GM12878 (cell line): Measurements from ENCODE around the gene MRPL34. TPM values are rescaled to one million over a fixed set of nuclear protein-coding genes. Genes with fewer than 3 reads are reported as not detected.

Experiments
- CBFB ChIP-seq: IDR thresholded peaks from 2 replicates; pipeline ENCODE4 v1.6.1; 2016; ENCODE audit warnings: antibody characterized with exemption, low read depth
- CHD2 ChIP-seq: IDR thresholded peaks from 2 replicates; pipeline ENCODE4 v1.6.1; 2011; ENCODE audit warnings: low read depth, low read length, improper control_type of control experiment, borderline replicate concordance
- EGR1 ChIP-seq, 2 experiments: IDR thresholded peaks; 1 replicate in 1 of 2; 2 replicates in 1 of 2; pipeline ENCODE4 v1.6.1; 2011 to 2012; ENCODE audit warnings: low read depth in 2 of 2, low read length in 2 of 2, borderline replicate concordance in 1 of 2, mild to moderate bottlenecking in 1 of 2, moderate library complexity in 1 of 2
- IKZF1 ChIP-seq: fragments of 450-650 bp; conservative IDR thresholded peaks from 2 replicates; pipeline ENCODE4 v1.6.1; 2017; ENCODE audit warnings: antibody characterized with exemption, mild to moderate bottlenecking
- KDM1A ChIP-seq: fragments of 200-600 bp; sonication (generic); IDR thresholded peaks from 2 replicates; pipeline ENCODE4 v1.6.1; 2016; ENCODE audit warnings: borderline replicate concordance
- polyA plus RNA-seq, 11 experiments: library from polyadenylated mRNA; depleted of rRNA in 4 of 11; unstranded in 6 of 11; stranded (reverse) in 5 of 11; fragments of >200 nt; fragmentation: Nextera tagmentation in 4 of 11; fragmentation: Illumina TruSeq in 1 of 11; extraction: Ambion mirVana in 4 of 11; extraction: Trizol in 1 of 11; gene quantifications; 1 replicate in 1 of 11; 2 replicates in 10 of 11; pipeline versions ENCODE4 v1.2.1 to v1.2.3, GENCODE V29; 2011 to 2016; ENCODE audit warnings: inconsistent platforms in 2 of 11, missing spikeins in 2 of 11, low read depth in 1 of 11
- total RNA-seq, 4 experiments: library from RNA; depleted of rRNA in 3 of 4; stranded (reverse); fragments of >200 nt in 3 of 4; fragmentation: Illumina TruSeq in 1 of 4; extraction: Trizol in 1 of 4; gene quantifications; 2 replicates each; pipeline versions ENCODE4 v1.2.1 to v1.2.3, GENCODE V29; 2013 to 2021
- TF ChIP-seq, protein P1 (sequence below): fragments of 450-650 bp; formaldehyde crosslinking; IDR thresholded peaks from 2 replicates; pipeline ENCODE4 v1.4.0; 2020; ENCODE audit warnings: mild to moderate bottlenecking, moderate library complexity
- TF ChIP-seq, protein P2 (sequence below): fragments of 450-650 bp; formaldehyde crosslinking; IDR thresholded peaks from 2 replicates; pipeline ENCODE4 v1.5.0; 2022; ENCODE audit warnings: mild to moderate bottlenecking, missing genetic modification characterization
- TF ChIP-seq, protein P3 (sequence below): IDR thresholded peaks from 2 replicates; pipeline ENCODE4 v1.6.1; 2012; ENCODE audit warnings: low read depth, low read length, improper control_type of control experiment
- TF ChIP-seq, protein P4 (sequence below): fragments of 450-650 bp; IDR thresholded peaks from 2 replicates; pipeline ENCODE4 v1.6.1; 2017; ENCODE audit warnings: mild to moderate bottlenecking, moderate library complexity
- TF ChIP-seq, protein P5 (sequence below): fragments of 450-650 bp; IDR thresholded peaks from 2 replicates; pipeline ENCODE4 v1.6.1; 2018; ENCODE audit warnings: mild to moderate bottlenecking, low read depth, moderate library complexity; ENCODE audit not compliant: partially characterized antibody
- TF ChIP-seq, protein P6 (sequence below): fragments of 450-650 bp; IDR thresholded peaks from 2 replicates; pipeline ENCODE4 v1.6.1; 2017; ENCODE audit warnings: low read depth, mild to moderate bottlenecking, moderate library complexity

Gene MRPL34
- total and polyA plus RNA-seq, 10 of the 15 experiments (the other 5 are each of a cell fraction or from before 2014, with no cell fraction given), result 8.6 to 198 (median 78.6) TPM

DNA sequence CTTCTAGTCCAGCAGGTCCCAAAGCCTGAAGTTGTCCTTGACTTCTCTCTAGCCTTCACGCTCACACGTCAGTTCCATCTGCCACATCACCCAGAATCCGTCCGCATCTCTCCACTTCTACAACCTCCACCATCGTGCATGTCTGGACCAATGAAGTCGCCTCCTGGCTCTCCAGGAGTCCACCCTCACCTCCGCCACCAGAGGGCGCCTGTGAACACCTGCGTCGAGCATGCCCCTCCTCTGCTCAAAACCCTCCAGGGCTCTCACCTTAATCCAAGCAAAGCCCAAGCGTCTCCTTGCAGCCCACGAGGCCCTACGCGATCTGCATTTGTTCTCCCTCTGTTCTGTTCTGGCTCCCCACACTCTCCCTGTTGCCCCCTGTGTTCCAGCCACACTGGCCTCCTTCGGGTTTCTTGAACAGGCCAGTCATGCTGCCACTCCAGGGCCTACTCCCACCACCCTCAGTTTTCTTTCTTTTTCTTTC, 44.8 kb upstream of the MRPL34 start (continued):
- TF ChIP-seq, protein P1, sequence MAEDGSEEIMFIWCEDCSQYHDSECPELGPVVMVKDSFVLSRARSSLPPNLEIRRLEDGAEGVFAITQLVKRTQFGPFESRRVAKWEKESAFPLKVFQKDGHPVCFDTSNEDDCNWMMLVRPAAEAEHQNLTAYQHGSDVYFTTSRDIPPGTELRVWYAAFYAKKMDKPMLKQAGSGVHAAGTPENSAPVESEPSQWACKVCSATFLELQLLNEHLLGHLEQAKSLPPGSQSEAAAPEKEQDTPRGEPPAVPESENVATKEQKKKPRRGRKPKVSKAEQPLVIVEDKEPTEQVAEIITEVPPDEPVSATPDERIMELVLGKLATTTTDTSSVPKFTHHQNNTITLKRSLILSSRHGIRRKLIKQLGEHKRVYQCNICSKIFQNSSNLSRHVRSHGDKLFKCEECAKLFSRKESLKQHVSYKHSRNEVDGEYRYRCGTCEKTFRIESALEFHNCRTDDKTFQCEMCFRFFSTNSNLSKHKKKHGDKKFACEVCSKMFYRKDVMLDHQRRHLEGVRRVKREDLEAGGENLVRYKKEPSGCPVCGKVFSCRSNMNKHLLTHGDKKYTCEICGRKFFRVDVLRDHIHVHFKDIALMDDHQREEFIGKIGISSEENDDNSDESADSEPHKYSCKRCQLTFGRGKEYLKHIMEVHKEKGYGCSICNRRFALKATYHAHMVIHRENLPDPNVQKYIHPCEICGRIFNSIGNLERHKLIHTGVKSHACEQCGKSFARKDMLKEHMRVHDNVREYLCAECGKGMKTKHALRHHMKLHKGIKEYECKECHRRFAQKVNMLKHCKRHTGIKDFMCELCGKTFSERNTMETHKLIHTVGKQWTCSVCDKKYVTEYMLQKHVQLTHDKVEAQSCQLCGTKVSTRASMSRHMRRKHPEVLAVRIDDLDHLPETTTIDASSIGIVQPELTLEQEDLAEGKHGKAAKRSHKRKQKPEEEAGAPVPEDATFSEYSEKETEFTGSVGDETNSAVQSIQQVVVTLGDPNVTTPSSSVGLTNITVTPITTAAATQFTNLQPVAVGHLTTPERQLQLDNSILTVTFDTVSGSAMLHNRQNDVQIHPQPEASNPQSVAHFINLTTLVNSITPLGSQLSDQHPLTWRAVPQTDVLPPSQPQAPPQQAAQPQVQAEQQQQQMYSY (CRISPR knock-in tag), result no peak
- TF ChIP-seq KDM1A (no peak), EGR1 (IDR thresholded peaks at IDR 0.05; ENCODE audit: borderline replicate concordance in 1 of 2, low read depth in 2 of 2, low read length in 2 of 2) (no peak), CHD2 (no peak), CBFB (no peak), IKZF1 (no peak)
- TF ChIP-seq, protein P2, sequence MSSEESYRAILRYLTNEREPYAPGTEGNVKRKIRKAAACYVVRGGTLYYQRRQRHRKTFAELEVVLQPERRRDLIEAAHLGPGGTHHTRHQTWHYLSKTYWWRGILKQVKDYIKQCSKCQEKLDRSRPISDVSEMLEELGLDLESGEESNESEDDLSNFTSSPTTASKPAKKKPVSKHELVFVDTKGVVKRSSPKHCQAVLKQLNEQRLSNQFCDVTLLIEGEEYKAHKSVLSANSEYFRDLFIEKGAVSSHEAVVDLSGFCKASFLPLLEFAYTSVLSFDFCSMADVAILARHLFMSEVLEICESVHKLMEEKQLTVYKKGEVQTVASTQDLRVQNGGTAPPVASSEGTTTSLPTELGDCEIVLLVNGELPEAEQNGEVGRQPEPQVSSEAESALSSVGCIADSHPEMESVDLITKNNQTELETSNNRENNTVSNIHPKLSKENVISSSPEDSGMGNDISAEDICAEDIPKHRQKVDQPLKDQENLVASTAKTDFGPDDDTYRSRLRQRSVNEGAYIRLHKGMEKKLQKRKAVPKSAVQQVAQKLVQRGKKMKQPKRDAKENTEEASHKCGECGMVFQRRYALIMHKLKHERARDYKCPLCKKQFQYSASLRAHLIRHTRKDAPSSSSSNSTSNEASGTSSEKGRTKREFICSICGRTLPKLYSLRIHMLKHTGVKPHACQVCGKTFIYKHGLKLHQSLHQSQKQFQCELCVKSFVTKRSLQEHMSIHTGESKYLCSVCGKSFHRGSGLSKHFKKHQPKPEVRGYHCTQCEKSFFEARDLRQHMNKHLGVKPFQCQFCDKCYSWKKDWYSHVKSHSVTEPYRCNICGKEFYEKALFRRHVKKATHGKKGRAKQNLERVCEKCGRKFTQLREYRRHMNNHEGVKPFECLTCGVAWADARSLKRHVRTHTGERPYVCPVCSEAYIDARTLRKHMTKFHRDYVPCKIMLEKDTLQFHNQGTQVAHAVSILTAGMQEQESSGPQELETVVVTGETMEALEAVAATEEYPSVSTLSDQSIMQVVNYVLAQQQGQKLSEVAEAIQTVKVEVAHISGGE, result no peak
- TF ChIP-seq, protein P3, sequence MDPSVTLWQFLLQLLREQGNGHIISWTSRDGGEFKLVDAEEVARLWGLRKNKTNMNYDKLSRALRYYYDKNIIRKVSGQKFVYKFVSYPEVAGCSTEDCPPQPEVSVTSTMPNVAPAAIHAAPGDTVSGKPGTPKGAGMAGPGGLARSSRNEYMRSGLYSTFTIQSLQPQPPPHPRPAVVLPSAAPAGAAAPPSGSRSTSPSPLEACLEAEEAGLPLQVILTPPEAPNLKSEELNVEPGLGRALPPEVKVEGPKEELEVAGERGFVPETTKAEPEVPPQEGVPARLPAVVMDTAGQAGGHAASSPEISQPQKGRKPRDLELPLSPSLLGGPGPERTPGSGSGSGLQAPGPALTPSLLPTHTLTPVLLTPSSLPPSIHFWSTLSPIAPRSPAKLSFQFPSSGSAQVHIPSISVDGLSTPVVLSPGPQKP, result peak; percentile 32; the same call in 1 of the 2 replicates
- TF ChIP-seq, protein P4, sequence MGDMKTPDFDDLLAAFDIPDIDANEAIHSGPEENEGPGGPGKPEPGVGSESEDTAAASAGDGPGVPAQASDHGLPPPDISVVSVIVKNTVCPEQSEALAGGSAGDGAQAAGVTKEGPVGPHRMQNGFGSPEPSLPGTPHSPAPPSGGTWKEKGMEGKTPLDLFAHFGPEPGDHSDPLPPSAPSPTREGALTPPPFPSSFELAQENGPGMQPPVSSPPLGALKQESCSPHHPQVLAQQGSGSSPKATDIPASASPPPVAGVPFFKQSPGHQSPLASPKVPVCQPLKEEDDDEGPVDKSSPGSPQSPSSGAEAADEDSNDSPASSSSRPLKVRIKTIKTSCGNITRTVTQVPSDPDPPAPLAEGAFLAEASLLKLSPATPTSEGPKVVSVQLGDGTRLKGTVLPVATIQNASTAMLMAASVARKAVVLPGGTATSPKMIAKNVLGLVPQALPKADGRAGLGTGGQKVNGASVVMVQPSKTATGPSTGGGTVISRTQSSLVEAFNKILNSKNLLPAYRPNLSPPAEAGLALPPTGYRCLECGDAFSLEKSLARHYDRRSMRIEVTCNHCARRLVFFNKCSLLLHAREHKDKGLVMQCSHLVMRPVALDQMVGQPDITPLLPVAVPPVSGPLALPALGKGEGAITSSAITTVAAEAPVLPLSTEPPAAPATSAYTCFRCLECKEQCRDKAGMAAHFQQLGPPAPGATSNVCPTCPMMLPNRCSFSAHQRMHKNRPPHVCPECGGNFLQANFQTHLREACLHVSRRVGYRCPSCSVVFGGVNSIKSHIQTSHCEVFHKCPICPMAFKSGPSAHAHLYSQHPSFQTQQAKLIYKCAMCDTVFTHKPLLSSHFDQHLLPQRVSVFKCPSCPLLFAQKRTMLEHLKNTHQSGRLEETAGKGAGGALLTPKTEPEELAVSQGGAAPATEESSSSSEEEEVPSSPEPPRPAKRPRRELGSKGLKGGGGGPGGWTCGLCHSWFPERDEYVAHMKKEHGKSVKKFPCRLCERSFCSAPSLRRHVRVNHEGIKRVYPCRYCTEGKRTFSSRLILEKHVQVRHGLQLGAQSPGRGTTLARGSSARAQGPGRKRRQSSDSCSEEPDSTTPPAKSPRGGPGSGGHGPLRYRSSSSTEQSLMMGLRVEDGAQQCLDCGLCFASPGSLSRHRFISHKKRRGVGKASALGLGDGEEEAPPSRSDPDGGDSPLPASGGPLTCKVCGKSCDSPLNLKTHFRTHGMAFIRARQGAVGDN, result no peak
- TF ChIP-seq, protein P5, sequence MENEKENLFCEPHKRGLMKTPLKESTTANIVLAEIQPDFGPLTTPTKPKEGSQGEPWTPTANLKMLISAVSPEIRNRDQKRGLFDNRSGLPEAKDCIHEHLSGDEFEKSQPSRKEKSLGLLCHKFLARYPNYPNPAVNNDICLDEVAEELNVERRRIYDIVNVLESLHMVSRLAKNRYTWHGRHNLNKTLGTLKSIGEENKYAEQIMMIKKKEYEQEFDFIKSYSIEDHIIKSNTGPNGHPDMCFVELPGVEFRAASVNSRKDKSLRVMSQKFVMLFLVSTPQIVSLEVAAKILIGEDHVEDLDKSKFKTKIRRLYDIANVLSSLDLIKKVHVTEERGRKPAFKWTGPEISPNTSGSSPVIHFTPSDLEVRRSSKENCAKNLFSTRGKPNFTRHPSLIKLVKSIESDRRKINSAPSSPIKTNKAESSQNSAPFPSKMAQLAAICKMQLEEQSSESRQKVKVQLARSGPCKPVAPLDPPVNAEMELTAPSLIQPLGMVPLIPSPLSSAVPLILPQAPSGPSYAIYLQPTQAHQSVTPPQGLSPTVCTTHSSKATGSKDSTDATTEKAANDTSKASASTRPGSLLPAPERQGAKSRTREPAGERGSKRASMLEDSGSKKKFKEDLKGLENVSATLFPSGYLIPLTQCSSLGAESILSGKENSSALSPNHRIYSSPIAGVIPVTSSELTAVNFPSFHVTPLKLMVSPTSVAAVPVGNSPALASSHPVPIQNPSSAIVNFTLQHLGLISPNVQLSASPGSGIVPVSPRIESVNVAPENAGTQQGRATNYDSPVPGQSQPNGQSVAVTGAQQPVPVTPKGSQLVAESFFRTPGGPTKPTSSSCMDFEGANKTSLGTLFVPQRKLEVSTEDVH, result no peak
- TF ChIP-seq, protein P6, sequence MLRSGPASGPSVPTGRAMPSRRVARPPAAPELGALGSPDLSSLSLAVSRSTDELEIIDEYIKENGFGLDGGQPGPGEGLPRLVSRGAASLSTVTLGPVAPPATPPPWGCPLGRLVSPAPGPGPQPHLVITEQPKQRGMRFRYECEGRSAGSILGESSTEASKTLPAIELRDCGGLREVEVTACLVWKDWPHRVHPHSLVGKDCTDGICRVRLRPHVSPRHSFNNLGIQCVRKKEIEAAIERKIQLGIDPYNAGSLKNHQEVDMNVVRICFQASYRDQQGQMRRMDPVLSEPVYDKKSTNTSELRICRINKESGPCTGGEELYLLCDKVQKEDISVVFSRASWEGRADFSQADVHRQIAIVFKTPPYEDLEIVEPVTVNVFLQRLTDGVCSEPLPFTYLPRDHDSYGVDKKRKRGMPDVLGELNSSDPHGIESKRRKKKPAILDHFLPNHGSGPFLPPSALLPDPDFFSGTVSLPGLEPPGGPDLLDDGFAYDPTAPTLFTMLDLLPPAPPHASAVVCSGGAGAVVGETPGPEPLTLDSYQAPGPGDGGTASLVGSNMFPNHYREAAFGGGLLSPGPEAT, result no peak
